HS-5 (cell line): Measurements from ENCODE around the gene IFITM2.

Source experiments
- DNase-seq: peaks from one replicate; pipeline ENCODE4 v3.0.0-alpha.2; 2012; ENCODE audit warnings: low read depth

The IFITM2 gene

GRCh38 chr11:293271-293851 is 14.3 kb upstream of the IFITM2 start:
- no peak for DNase-seq

GRCh38 chr11:293852-294661 is 13.6 kb upstream of the IFITM2 start:
- no peak for DNase-seq

- DNase-seq: no peak
Measured at GRCh38 chr11:294780-295179, 12.8 kb upstream of the IFITM2 start.

- DNase-seq: no peak
Measured at GRCh38 chr11:295351-296170, 12.1 kb upstream of the IFITM2 start.

- no peak for DNase-seq
Measured at GRCh38 chr11:296171-297050, 11.2 kb upstream of the IFITM2 start.

DNA sequence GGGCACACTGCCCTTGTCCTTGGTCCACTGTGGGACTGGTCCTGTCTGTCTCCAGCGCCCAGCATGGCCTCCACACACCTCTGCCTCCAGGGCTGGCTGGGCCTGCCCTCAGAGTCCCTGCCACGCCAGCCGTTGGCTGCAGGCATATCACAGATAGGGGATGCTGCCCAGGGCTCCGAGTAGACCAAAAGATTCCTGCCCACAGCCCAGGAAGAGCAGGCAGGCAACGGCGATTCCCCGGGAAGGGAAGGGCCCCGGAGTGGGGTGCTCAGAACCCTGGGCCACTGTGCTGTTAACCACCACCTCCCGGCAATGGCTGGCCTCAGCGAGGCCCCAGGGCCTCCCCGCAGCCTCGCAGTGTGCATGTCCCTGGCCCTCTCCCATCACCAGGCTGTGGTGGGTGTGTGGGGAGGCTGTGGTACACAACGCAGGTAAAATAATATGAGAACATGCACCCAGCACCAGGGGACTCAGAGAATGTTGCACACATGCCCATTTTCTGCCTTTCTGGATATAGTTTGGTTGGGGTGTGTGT is 10.5 kb upstream of the IFITM2 start:
- no peak for DNase-seq

DNA sequence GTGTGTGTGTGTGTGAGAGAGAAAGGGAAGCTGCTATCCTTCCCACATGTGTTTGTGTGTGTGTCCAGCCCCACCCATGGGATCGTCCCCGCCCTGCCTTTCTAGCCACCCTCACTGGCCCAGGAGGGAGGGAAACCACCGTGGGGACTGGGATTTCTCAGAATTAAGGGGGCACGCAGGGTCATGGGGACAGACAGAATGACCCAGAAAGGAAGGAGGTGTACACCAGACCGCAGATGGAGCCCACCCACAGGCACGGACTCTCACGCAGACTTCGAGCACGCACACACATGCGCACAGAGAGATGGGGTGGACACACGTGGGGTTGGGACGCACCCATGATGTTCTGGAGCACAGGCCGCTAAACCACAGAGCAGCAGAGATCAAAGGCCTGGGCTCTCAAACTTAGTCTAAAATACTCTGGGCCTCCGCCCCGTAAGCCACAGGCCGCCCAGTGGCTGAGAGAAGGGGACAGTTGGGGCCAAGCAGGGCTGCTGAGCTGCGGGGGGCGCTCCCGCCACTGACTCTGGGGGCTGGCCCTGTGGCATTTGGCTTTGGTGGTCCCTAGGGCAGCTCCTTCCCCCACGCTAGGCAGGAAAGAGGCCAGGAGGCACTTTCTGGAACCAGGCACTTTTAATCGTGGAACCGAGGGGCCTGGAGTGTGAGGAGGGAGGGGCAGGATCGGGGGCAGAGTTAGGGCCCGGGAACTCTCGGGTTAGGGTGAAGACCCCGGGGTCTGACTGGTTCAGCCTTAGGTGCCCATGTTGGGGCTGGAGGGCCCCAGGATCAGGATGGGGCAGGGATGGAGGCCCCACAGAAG is 9.8 kb upstream of the IFITM2 start:
- no peak for DNase-seq

GRCh38 chr11:298406-299065 is 9.1 kb upstream of the IFITM2 start:
- DNase-seq: no peak

- DNase-seq: no peak
Measured at GRCh38 chr11:299081-299891, 8.3 kb upstream of the IFITM2 start, which contains the start of gene IFITM5. Gene IFITM5, minus strand, starts transcription at chr11:299526. Its CDS starts 36 bp downstream, at chr11:299490.

GRCh38 chr11:299951-300735 is 7.5 kb upstream of the IFITM2 start:
- no peak for DNase-seq

DNA sequence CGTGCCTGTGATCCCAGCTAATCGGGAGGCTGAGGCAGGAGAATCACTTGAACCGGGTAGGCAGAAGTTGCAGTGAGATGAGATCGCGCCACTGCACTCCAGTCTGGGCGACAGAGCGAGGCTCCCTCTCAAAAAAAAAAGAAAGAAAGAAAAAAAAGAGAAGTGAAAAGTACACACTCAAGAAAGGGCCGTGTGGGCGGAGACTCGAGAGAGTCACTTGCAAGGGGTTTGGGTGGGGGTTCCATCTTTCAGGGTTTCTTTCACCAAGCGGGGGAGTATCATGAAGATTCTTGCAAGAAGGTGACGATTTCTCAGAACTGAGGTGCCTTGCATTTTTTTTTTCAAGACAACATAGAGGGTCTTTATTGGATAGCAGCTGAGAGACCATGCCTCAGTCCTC is 4.3 kb upstream of the IFITM2 start:
- DNase-seq: no peak

DNA sequence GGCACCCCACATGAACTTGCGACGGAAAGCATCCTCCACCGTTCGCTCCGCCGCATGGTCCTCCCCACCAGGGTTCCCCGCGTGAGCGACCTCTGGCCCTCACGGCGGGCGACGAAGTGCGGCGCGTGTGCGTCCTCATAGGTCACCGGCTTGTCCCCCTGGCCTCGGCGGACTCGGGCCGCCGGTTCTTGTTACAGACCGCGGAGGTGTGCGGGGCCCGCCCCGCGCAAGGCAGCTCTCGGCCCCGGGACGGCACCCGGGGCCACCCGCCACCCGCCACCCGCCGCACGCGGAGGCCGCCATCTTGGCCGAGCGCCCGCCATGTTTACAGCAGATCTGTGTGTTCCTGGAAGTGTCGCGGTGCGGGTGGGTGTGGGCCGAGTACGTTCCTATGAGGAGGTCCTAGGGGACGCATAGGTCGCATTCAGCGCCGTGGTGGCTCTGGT is 3.5 kb upstream of the IFITM2 start:
- no peak for DNase-seq

DNA sequence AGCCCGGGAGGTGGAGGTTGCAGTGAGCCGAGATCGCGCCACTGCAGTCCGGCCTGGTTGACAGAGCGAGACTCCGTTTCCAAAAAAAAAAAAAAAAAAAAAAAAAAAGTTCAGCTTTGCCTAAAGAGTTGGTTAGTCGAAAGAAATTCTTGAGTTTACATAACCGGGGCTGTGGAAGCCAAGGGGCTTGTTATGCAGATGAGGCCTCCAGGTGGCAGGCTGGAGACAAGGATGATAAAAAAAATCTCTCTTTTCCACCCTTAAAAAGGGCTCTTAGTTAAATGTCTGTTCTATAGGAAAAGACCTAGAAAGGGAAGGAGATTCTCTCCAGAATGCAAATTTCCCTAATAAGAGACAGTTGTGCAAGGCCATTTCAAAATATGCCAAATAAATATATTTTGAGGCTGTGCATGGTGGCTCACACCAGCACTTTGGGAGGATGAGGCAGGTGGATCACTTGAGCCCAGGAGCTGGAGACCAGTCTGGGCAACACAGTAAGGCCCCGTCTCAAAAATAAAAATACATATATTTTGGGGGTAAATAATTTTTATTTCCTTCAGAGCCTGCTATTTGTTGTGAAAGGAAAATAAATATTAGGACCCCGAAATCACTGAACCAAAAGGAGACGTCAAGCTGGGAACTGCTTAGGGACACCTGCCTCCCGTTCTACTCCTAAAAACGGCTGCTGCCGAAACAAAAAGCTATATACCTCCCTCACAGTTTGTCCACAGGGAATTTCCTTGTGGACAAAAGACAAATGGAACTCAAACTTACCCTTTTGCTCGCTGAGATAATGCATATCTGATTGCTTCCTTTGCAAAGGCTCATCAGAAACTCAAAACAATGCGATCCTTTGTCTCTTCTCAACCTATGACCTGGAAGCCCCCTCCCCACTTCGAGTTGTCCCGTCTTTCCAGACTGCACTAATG is 2.4 kb upstream of the IFITM2 start:
- DNase-seq: no peak

- DNase-seq: no peak
Measured at GRCh38 chr11:305844-306211, 1.8 kb upstream of the IFITM2 start.

GRCh38 chr11:306645-307371 is 808 bp upstream of the IFITM2 start:
- DNase-seq: no peak
